Activated T-helper 17 cell treated with anti-CD3 and anti-CD28 coated beads, Interleukin-2, amount 50 U/mL, for 72 hours (primary cell): ENCODE measurements around the gene ANO10. TPM values are rescaled to one million over a fixed set of nuclear protein-coding genes. Genes with fewer than 3 reads are reported as not detected.
"Not testable (repeated sequence)": the region's sequence is repeated elsewhere in the genome, so short reads cannot be mapped to it uniquely, and the experiment has no call there.

ENCODE experiments used
- ATAC-seq: fragments of 150-1000 bp; cut with Tn5 transposase; replicated peaks from 2 replicates; pipeline ENCODE4 v1.10.0; 2021; ENCODE audit warnings: mild to moderate bottlenecking, moderate library complexity
- H3K27ac Mint-ChIP-seq: one replicate; pipeline ENCODE4 v1.8.0; 2022; ENCODE audit warnings: mixed read lengths
- H3K27me3 Mint-ChIP-seq: one replicate; pipeline ENCODE4 v1.8.0; 2022; ENCODE audit warnings: mixed read lengths
- H3K36me3 Mint-ChIP-seq: one replicate; pipeline ENCODE4 v1.8.0; 2022; ENCODE audit warnings: low read depth, mild to moderate bottlenecking, mixed read lengths
- H3K4me1 Mint-ChIP-seq: one replicate; pipeline ENCODE4 v1.8.0; 2022; ENCODE audit warnings: mixed read lengths
- H3K4me3 Mint-ChIP-seq: one replicate; pipeline ENCODE4 v1.8.0; 2022; ENCODE audit warnings: mild to moderate bottlenecking, mixed read lengths
- H3K9me3 Mint-ChIP-seq: one replicate; pipeline ENCODE4 v1.8.0; 2022; ENCODE audit warnings: mixed read lengths
- total RNA-seq, 2 donors: library from RNA; stranded (reverse); gene quantifications; one replicate each; pipeline ENCODE4 v1.2.3, GENCODE V29; 2022

ANO10 gene
- total RNA-seq, 2 donors from 2014 or later, result 6.4 to 10.6 TPM

DNA sequence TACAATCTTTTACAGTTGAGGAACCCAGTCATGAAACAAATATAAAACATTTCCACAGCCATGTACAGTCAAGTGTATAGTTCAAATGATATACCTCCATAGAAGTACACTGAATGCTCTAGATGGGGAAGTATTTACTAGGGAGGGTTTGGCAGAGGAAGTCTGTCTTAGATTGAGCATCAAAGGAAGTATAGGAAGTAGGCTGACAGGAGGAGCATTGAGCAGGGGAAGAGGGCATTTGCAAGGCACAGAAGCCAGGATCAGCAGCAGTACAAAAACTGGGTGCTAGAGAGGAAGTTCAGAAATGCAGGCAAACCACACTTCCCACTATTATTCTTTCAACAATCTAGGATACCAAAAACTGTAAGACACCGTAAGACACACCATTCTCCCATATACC is 122.6 kb downstream of the ANO10 start:
- Mint-ChIP-seq H3K36me3 (no peaks in the 10 kb centered on the region), H3K4me1 (peaks cover 20% of the 10 kb centered on the region), H3K27me3 (no peaks in the 10 kb centered on the region), H3K9me3 (no peaks in the 10 kb centered on the region), H3K4me3 (no peak overlapping the region), H3K27ac (no peak overlapping the region)
- no peak for ATAC-seq

DNA sequence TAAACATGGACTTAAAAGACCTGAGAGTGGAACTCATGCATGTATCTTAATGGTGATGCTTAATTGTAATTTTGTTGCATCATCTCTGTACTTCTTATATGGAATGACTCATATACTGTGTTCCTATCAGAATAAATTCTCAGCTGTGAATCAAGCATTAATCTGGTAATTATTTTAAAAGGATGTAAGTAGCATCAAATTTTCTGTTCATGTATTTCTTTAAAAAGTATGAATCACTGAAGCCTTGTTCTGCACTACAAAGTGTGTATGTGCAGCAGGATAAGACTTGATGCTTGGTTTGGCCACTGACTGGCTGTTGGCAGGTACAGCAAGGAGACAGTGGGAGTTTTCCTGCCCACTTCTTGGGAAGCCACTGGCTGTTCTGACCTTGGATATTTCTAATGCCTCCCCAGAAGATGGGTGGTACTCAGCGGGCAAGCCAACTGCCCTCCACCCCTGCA is 123.9 kb downstream of the ANO10 start:
- Mint-ChIP-seq H3K27ac (no peak overlapping the region), H3K4me1 (peaks cover 18% of the 10 kb centered on the region), H3K27me3 (no peaks in the 10 kb centered on the region), H3K9me3 (no peaks in the 10 kb centered on the region), H3K36me3 (no peaks in the 10 kb centered on the region), H3K4me3 (no peak overlapping the region)
- ATAC-seq, result peak; percentile 81

DNA sequence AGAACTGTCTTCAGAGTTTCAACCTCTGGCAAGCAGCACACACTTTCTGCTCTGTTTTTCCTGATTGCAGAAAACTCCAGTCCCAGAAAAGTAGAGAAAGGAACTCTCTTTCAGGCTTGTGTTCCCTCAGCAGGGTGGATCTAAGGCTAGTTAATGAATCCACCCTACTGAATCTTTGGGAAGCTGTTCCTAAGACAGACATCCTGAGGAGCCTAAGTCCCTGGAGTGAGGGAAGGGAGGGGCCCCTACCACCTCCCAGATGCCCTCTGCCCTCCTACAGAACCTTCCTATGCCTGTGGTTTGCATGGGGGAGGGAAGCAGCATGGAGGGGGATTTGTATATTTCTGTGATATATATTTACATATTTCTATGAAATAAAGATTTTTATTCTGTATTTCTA is 124.4 kb downstream of the ANO10 start:
- Mint-ChIP-seq H3K27ac (no peak overlapping the region), H3K36me3 (no peaks in the 10 kb centered on the region), H3K4me3 (no peak overlapping the region), H3K9me3 (no peaks in the 10 kb centered on the region), H3K27me3 (no peaks in the 10 kb centered on the region), H3K4me1 (peaks cover 13% of the 10 kb centered on the region)
- no peak for ATAC-seq

DNA sequence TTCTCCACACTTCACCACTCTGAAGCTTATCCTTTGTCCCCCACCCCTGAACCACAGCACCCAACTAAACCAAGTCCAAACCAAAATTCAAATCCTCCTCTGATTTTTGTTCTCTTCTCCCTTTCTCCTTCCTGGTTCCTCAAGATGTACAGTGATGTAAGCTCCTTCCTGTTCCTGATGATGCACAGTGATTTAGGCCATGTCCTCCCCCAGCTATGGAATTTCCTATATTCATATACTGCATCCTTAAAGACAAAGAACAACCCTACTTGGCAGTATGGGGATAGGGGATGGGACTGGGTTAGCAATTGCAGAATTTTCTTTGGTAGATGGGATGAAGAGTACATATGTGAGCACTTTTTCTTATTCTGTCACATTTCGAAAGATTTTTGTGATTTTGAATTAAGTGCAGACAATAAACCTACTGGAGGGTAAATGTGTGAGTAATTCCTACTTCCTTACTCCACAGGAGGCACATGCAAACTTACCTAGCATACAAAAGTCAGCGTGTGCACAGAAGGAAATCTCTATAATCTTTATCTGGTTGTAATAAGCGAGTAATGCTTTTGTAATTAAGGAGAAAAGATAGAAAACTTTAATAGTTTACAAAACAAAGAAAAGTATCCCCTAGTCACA is 125.0 kb downstream of the ANO10 start:
- no peaks in the 10 kb centered on the region for H3K9me3 Mint-ChIP-seq
- H3K36me3 Mint-ChIP-seq, result no peaks in the 10 kb centered on the region
- H3K27ac Mint-ChIP-seq, result no peak overlapping the region
- H3K4me3 Mint-ChIP-seq, result no peak overlapping the region
- H3K27me3 Mint-ChIP-seq, result no peaks in the 10 kb centered on the region
- H3K4me1 Mint-ChIP-seq, result peaks cover 18% of the 10 kb centered on the region
- ATAC-seq, result no peak

DNA sequence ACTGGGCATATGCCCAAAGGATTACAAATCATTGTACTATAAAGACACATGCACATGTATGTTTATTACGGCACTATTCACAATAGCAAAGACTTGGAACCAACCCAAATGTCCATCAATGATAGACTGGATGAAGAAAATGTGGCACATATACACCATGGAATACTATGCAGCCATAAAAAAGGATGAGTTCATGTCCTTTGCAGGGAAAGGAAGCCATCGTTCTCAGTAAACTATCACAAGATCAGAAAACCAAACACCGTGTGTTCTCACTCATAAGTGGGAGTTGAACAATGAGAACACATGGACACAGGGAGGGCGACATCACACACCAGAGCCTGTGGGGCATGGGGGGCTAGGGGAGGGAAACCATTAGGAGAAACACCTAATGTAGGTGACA is 128.9 kb downstream of the ANO10 start:
- not testable (repeated sequence) for H3K9me3 Mint-ChIP-seq, H3K4me3 Mint-ChIP-seq, ATAC-seq

DNA sequence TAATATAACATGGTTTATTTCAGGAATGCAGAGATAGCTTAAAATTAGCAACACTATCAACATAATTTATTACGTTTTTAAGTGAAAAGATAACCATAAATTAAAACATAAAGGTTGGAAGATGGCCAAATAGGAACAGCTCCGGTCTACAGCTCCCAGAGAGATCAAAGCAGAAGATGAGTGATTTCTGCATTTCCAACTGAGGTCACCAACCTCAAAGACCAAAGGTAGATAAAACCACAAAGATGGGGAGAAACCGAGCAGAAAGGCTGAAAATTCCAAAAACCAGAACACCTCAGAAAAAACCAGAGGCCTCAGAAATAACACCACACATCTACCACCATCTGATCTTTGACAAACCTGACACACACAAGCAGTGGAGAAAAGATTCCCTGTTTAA is 130.0 kb downstream of the ANO10 start:
- H3K4me3 Mint-ChIP-seq, H3K27ac Mint-ChIP-seq, H3K27me3 Mint-ChIP-seq, H3K36me3 Mint-ChIP-seq, H3K9me3 Mint-ChIP-seq: not testable (repeated sequence)
- peak; percentile 56 for ATAC-seq
- peaks cover 14% of the 10 kb centered on the region for H3K4me1 Mint-ChIP-seq

More for the DNA sequence above, 128.9 kb downstream of the ANO10 start:
- H3K27me3 Mint-ChIP-seq, H3K27ac Mint-ChIP-seq, H3K36me3 Mint-ChIP-seq: not testable (repeated sequence)
- H3K4me1 Mint-ChIP-seq, result peaks cover 14% of the 10 kb centered on the region

DNA sequence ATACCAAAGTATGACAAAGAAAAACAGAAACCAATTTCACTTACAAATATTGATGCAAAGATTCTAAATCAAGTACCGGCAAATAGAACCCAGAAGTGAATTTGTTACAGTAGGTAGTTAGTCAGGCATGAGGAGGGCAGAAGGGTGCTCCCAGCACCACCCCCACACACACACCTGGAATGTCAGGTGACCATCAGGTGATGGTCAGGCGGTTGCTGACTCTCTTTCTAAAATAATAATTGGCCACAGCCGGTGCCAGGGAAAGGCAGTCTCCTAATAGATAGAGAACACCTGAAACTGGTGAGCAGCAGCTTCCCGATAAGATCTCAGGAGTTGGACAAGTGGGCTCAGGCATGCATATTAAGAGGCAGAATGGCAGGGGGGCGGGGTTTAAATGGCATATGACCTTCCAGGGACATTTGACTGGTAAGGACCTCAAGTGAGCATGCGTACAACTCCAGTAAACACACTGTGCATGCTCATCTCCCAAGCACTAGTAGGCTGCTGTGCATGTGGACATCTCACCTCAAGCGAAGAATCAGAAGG is 131.1 kb downstream of the ANO10 start:
- no peaks in the 10 kb centered on the region for H3K9me3 Mint-ChIP-seq
- ATAC-seq, result no peak
- H3K27ac Mint-ChIP-seq, result no peak overlapping the region
- peaks cover 14% of the 10 kb centered on the region for H3K4me1 Mint-ChIP-seq
- no peaks in the 10 kb centered on the region for H3K36me3 Mint-ChIP-seq
- H3K27me3 Mint-ChIP-seq, result no peaks in the 10 kb centered on the region
- H3K4me3 Mint-ChIP-seq, result no peak overlapping the region

- H3K4me3 Mint-ChIP-seq, result no peak overlapping the region
- peaks cover 14% of the 10 kb centered on the region for H3K4me1 Mint-ChIP-seq
- H3K27ac Mint-ChIP-seq, result no peak overlapping the region
- H3K27me3 Mint-ChIP-seq, result no peaks in the 10 kb centered on the region
- ATAC-seq, result no peak
- no peaks in the 10 kb centered on the region for H3K36me3 Mint-ChIP-seq
- H3K9me3 Mint-ChIP-seq, result no peaks in the 10 kb centered on the region
Measured at GRCh38 chr3:43489930-43490329, 131.9 kb downstream of the ANO10 start.

DNA sequence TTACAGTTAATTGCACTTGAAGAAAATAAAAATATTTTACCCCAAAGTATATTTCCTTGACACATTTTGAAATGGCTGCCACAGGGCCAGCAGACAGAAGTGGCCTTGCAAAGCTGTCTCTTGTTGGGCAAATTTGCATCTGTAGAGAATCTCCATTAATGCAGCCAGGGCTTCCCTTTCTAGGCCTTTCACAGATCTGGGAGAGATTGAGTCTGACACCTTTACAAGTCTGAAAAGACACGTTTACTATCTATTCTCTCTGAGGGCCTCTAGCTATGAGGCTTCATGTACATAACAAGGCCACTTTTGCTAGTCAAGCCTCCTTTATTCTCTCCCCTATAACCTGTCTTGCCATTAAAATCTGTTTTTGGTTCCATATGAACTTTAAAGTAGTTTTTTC is 135.9 kb downstream of the ANO10 start:
- no peaks in the 10 kb centered on the region for H3K27me3 Mint-ChIP-seq
- no peak overlapping the region for H3K4me3 Mint-ChIP-seq
- no peak overlapping the region for H3K27ac Mint-ChIP-seq
- H3K9me3 Mint-ChIP-seq, result no peaks in the 10 kb centered on the region
- no peaks in the 10 kb centered on the region for H3K36me3 Mint-ChIP-seq
- ATAC-seq, result no peak
- peaks cover 11% of the 10 kb centered on the region for H3K4me1 Mint-ChIP-seq

- Mint-ChIP-seq H3K4me1 (peaks cover 4% of the 10 kb centered on the region), H3K27ac (no peak overlapping the region), H3K36me3 (no peaks in the 10 kb centered on the region), H3K27me3 (no peaks in the 10 kb centered on the region), H3K9me3 (peaks cover under 1% of the 10 kb centered on the region), H3K4me3 (no peak overlapping the region)
- no peak for ATAC-seq
Measured at GRCh38 chr3:43484926-43485488, 136.8 kb downstream of the ANO10 start.

DNA sequence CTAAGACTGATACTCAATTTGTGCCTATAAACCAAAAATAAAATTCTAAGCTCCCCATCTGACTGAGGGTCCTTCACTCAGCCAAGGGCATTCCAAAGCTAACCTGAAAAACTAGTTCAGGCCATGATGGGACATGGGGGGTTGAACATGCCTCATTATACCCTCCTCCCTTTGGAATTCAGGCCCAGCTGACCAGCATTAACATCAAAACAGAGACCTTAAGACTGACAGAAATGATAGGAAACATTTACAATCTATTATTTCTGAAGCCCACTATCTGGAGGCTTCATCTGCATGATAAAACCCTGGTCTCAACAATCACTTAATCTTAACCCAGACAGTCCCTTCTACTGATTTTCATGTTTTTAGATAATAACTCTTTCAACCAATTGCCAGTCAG is 140.4 kb downstream of the ANO10 start:
- H3K9me3 Mint-ChIP-seq, result peaks cover 3% of the 10 kb centered on the region
- no peak for ATAC-seq
- H3K36me3 Mint-ChIP-seq, result no peaks in the 10 kb centered on the region
- H3K4me3 Mint-ChIP-seq, result no peak overlapping the region
- no peaks in the 10 kb centered on the region for H3K27me3 Mint-ChIP-seq
- no peak overlapping the region for H3K27ac Mint-ChIP-seq
- peaks cover 18% of the 10 kb centered on the region for H3K4me1 Mint-ChIP-seq

DNA sequence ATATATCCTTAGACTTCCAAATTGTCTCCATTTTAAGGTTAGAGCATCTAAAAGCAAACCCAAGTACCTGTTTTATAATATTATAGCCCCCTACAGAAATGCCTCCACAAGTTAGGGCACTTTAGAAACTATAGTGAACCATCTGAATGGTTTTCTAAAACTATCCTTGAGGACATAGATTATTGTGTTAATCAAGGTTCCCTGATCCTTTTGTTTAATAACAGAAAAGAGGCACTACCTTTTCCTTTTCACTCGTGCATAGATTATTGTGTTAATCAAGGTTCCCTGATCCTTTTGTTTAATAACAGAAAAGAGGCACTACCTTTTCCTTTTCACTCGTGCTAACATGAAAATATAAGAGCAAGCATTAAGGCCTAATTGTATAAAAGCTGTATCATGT is 143.0 kb downstream of the ANO10 start:
- not testable (repeated sequence) for H3K9me3 Mint-ChIP-seq, H3K27me3 Mint-ChIP-seq, H3K36me3 Mint-ChIP-seq, ATAC-seq
- H3K4me1 Mint-ChIP-seq, result peaks cover 19% of the 10 kb centered on the region
- H3K27ac Mint-ChIP-seq, result peak overlapping the region; percentile 91
- peak overlapping the region; percentile 67 for H3K4me3 Mint-ChIP-seq

DNA sequence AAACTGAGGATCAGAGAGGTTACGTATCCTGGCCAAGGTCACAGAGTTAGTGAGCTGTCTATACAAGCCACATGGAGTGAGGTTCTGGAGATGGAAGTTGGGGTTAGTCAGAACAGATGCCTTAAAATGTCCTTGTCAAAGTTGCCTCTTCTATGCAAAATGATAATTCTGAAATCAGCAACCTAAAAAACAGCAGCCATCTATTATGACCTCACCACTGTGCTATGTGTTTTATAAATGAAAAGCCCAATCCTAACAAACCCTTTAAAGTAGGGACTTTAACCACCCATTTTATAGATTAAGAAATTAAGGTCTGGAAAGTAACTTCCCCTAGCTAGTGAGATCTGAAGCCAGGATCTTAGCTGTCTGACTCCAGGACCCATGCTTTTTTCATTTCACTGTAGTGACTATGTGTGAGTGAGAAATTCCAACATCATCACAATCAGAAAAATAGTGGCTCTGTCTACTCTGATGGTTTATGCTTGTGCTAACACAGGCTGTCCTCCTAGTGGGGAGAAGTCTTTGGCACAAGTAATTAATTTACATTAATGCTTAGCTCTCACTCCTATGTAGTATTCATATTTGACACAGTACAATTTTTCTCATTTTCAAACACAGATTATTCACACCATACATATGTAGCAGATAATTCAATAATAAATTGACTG is 143.6 kb downstream of the ANO10 start:
- H3K4me1 Mint-ChIP-seq, result peaks cover 22% of the 10 kb centered on the region
- H3K27ac Mint-ChIP-seq, result peak overlapping the region; percentile 91
- peaks cover 3% of the 10 kb centered on the region for H3K9me3 Mint-ChIP-seq
- no peaks in the 10 kb centered on the region for H3K27me3 Mint-ChIP-seq
- ATAC-seq, result peak; percentile 48
- H3K36me3 Mint-ChIP-seq, result no peaks in the 10 kb centered on the region
- peak overlapping the region; percentile 67 for H3K4me3 Mint-ChIP-seq

DNA sequence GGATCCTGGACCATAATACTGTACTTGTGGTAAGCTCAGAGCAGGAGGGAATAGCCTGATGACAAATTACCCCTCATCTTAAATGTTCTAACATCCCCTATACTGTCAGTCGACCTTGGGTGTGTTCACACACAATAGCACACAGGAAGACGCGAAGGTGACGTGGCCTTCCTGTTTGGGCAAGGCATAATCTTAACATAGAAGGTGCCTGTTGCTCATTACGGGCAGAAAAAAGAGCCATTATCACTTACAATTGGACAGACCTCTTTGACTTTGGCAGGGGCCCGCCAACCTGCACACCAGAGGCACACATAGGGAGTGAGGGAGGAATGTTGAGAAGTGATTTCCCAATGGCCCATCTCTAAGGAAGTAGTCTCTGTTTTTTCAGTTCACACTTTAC is 144.2 kb downstream of the ANO10 start:
- peak; percentile 99 for ATAC-seq
- Mint-ChIP-seq H3K27me3 (no peaks in the 10 kb centered on the region), H3K4me3 (peak overlapping the region; percentile 67), H3K9me3 (peaks cover 3% of the 10 kb centered on the region), H3K27ac (peak overlapping the region; percentile 91), H3K4me1 (peaks cover 20% of the 10 kb centered on the region), H3K36me3 (no peaks in the 10 kb centered on the region)

GRCh38 chr3:43473737-43474136 is 148.1 kb downstream of the ANO10 start:
- ATAC-seq, result no peak
- peaks cover 20% of the 10 kb centered on the region for H3K4me1 Mint-ChIP-seq
- H3K9me3 Mint-ChIP-seq, result no peaks in the 10 kb centered on the region
- H3K36me3 Mint-ChIP-seq, result no peaks in the 10 kb centered on the region
- H3K4me3 Mint-ChIP-seq, result no peak overlapping the region
- H3K27ac Mint-ChIP-seq, result no peak overlapping the region
- no peaks in the 10 kb centered on the region for H3K27me3 Mint-ChIP-seq
